GM23338 (cell line): Measurements from ENCODE around the gene BTN1A1. TPM values are rescaled to one million over a fixed set of nuclear protein-coding genes. Genes with fewer than 3 reads are reported as not detected.

Source experiments
- ATAC-seq: fragments of 200-7000 bp; cut with Tn5 transposase; 3 replicates; pipeline ENCODE4 v1.9.1; 2020
- DNase-seq: peaks from one replicate; pipeline ENCODE4 v3.0.0-alpha.2; 2015; ENCODE audit warnings: low spot score
- H2AFZ ChIP-seq: fragments of 200-600 bp; sonication (generic); 2 replicates; pipeline ENCODE4 v1.8.0; 2016; ENCODE audit warnings: antibody characterized with exemption, mild to moderate bottlenecking, moderate library complexity
- H3F3A ChIP-seq: fragments of 200-600 bp; sonication (generic); replicated peaks from 2 replicates; pipeline ENCODE4 v1.8.0; 2017; ENCODE audit warnings: antibody characterized with exemption, mixed run types, low read depth
- H3K27ac ChIP-seq: fragments of 200-600 bp; sonication (generic); 2 replicates; pipeline ENCODE4 v1.6.1; 2016; ENCODE audit warnings: low read depth
- H3K27me3 ChIP-seq: fragments of 200-600 bp; sonication (generic); 2 replicates; pipeline ENCODE4 v1.8.0; 2016; ENCODE audit warnings: mild to moderate bottlenecking, mixed run types, moderate library complexity; ENCODE audit not compliant: insufficient read depth
- H3K36me3 ChIP-seq: fragments of 200-600 bp; sonication (generic); 2 replicates; pipeline ENCODE4 v1.8.0; 2016; ENCODE audit warnings: mild to moderate bottlenecking; ENCODE audit not compliant: insufficient read depth
- H3K4me1 ChIP-seq: fragments of 200-600 bp; sonication (generic); 2 replicates; pipeline ENCODE4 v1.8.0; 2016; ENCODE audit warnings: mild to moderate bottlenecking, moderate library complexity; ENCODE audit not compliant: insufficient read depth
- H3K4me2 ChIP-seq: fragments of 200-600 bp; sonication (generic); 2 replicates; pipeline ENCODE4 v1.7.1; 2017; ENCODE audit warnings: mixed run types
- H3K4me3 ChIP-seq: fragments of 200-600 bp; sonication (generic); 2 replicates; pipeline ENCODE4 v1.6.1; 2016; ENCODE audit warnings: mixed run types
- H3K79me2 ChIP-seq: fragments of 200-600 bp; sonication (generic); replicated peaks from 2 replicates; pipeline ENCODE4 v1.8.0; 2017; ENCODE audit warnings: mild to moderate bottlenecking; ENCODE audit not compliant: insufficient read depth
- H3K9me2 ChIP-seq: fragments of 200-600 bp; sonication (generic); 2 replicates; pipeline ENCODE4 v1.8.0; 2017; ENCODE audit not compliant: insufficient read depth
- H4K20me1 ChIP-seq: fragments of 200-600 bp; sonication (generic); replicated peaks from 2 replicates; pipeline ENCODE4 v1.8.0; 2017; ENCODE audit warnings: mild to moderate bottlenecking; ENCODE audit not compliant: insufficient read depth
- H3K27ac Mint-ChIP-seq: 2 replicates; pipeline ENCODE4 v1.8.0; 2020; ENCODE audit warnings: inconsistent platforms, mild to moderate bottlenecking, moderate library complexity, mixed read lengths
- H3K27me3 Mint-ChIP-seq: 3 replicates; pipeline ENCODE4 v1.8.0; 2022; ENCODE audit warnings: low read depth, mild to moderate bottlenecking, moderate library complexity, mixed read lengths, inconsistent platforms; ENCODE audit not compliant: insufficient read depth, poor library complexity
- H3K36me3 Mint-ChIP-seq: 3 replicates; pipeline ENCODE4 v1.8.0; 2021; ENCODE audit warnings: low read depth, mild to moderate bottlenecking, inconsistent platforms, moderate library complexity, mixed read lengths
- H3K4me1 Mint-ChIP-seq: 3 replicates; pipeline ENCODE4 v1.8.0; 2020; ENCODE audit warnings: mild to moderate bottlenecking, inconsistent platforms, mixed read lengths
- H3K4me3 Mint-ChIP-seq: 3 replicates; pipeline ENCODE4 v1.8.0; 2021; ENCODE audit warnings: moderate library complexity, mild to moderate bottlenecking, inconsistent platforms, mixed read lengths
- H3K9me3 Mint-ChIP-seq: 3 replicates; pipeline ENCODE4 v1.8.0; 2020; ENCODE audit warnings: moderate library complexity, mild to moderate bottlenecking, inconsistent platforms, mixed read lengths
- CREB1 ChIP-seq: fragments of 250-450 bp; sonication (Bioruptor Pico); IDR thresholded peaks from 2 replicates; pipeline ENCODE4 v1.5.0; 2020; ENCODE audit warnings: low read depth, mild to moderate bottlenecking, moderate library complexity
- EZH2 ChIP-seq: fragments of 200-600 bp; sonication (generic); IDR thresholded peaks from one replicate; pipeline ENCODE4 v1.8.0; 2017; ENCODE audit warnings: antibody characterized with exemption, mild to moderate bottlenecking, low read depth; ENCODE audit not compliant: unreplicated experiment
- EZH2phosphoT487 ChIP-seq: fragments of 200-600 bp; sonication (generic); IDR thresholded peaks from one replicate; pipeline ENCODE4 v1.8.1; 2018; ENCODE audit warnings: antibody characterized with exemption; ENCODE audit not compliant: unreplicated experiment
- JUNB ChIP-seq: IDR thresholded peaks from one replicate; pipeline ENCODE4 v1.6.1; 2016; ENCODE audit warnings: antibody characterized with exemption; ENCODE audit not compliant: unreplicated experiment
- NANOG ChIP-seq: IDR thresholded peaks from 2 replicates; pipeline ENCODE4 v1.6.1; 2016; ENCODE audit warnings: antibody characterized with exemption, borderline replicate concordance
- ZNF114 ChIP-seq: fragments of 250-450 bp; sonication (Bioruptor Pico); IDR thresholded peaks from 2 replicates; pipeline ENCODE4 v1.5.0; 2020; ENCODE audit warnings: mild to moderate bottlenecking, moderate library complexity
- polyA plus RNA-seq: library from polyadenylated mRNA; unstranded; fragments of >200 nt; fragmentation: Nextera tagmentation; extraction: Ambion mirVana; gene quantifications from 2 replicates; pipeline ENCODE4 v1.2.1, GENCODE V29; 2016
- total RNA-seq: library from RNA; depleted of rRNA; stranded (reverse); fragments of >200 nt; shearing (Covaris generic); gene quantifications from 2 replicates; pipeline ENCODE4 v1.2.3, GENCODE V29; 2014
- TF ChIP-seq, protein P1 (sequence below), 2 experiments: fragments of 200-600 bp in 1 of 2; sonication (generic) in 1 of 2; conservative IDR thresholded peaks; 2 replicates each; pipeline versions ENCODE4 v1.5.1 to v1.6.1; 2016 to 2017; ENCODE audit warnings: antibody characterized with exemption in 2 of 2, low read depth in 2 of 2, mild to moderate bottlenecking in 2 of 2, moderate library complexity in 1 of 2
- TF ChIP-seq, protein P2 (sequence below): IDR thresholded peaks from 2 replicates; pipeline ENCODE4 v1.6.1; 2016; ENCODE audit warnings: antibody characterized with exemption
- TF ChIP-seq, protein P3 (sequence below): IDR thresholded peaks from one replicate; pipeline ENCODE4 v1.6.1; 2018; ENCODE audit warnings: antibody characterized with exemption; ENCODE audit not compliant: unreplicated experiment

BTN1A1 gene
- total and polyA plus RNA-seq, 2 experiments from 2014 or later, result 0.13 to 0.38 TPM

DNA sequence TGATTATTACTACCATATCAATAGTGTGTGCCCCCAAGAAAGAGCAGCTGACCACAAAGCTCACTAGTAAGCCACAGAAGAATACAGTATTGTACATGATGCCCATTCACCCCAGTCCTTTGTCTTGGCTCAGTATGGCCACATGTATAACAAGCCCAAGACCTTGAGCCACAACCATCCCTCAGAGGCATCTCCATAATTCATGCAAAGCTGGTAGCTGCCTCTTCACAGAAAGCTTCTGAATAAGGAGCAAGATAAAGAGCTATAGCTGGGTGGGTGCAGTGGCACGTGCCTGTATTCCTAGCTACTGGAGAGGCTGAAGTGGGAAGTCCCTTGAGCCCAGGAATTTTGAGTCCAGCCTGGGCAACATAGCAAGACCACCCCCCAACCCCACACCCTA, 4.8 kb upstream of the BTN1A1 start:
- Histone ChIP-seq H4K20me1 (no peaks in the 10 kb centered on the region), H3K4me3 (no peak overlapping the region), H3F3A (peaks cover under 1% of the 10 kb centered on the region; the same call in 1 of the 2 replicates), H3K36me3 (no peaks in the 10 kb centered on the region), H3K4me1 (no peaks in the 10 kb centered on the region; the same call in 1 of the 2 replicates), H3K9me2 (0 out of 2 replicates have a peak, but pooled peaks cover 5% of the 10 kb centered on the region), H3K79me2 (no peaks in the 10 kb centered on the region), H2AFZ (no peak overlapping the region), H3K27ac (no peak overlapping the region), H3K27me3 (peaks cover 2% of the 10 kb centered on the region), H3K4me2 (no peak overlapping the region)
- Mint-ChIP-seq H3K4me3 (no peak overlapping the region), H3K27ac (no peak overlapping the region), H3K27me3 (peaks cover 2% of the 10 kb centered on the region), H3K9me3 (no peaks in the 10 kb centered on the region), H3K4me1 (peaks cover 3% of the 10 kb centered on the region; the same call in 2 of the 3 replicates), H3K36me3 (no peaks in the 10 kb centered on the region)
- DNase-seq (no peak), ATAC-seq (no peak)
- no peak for TF ChIP-seq ZNF114 (CRISPR knock-in tag)
- TF ChIP-seq, protein P1, sequence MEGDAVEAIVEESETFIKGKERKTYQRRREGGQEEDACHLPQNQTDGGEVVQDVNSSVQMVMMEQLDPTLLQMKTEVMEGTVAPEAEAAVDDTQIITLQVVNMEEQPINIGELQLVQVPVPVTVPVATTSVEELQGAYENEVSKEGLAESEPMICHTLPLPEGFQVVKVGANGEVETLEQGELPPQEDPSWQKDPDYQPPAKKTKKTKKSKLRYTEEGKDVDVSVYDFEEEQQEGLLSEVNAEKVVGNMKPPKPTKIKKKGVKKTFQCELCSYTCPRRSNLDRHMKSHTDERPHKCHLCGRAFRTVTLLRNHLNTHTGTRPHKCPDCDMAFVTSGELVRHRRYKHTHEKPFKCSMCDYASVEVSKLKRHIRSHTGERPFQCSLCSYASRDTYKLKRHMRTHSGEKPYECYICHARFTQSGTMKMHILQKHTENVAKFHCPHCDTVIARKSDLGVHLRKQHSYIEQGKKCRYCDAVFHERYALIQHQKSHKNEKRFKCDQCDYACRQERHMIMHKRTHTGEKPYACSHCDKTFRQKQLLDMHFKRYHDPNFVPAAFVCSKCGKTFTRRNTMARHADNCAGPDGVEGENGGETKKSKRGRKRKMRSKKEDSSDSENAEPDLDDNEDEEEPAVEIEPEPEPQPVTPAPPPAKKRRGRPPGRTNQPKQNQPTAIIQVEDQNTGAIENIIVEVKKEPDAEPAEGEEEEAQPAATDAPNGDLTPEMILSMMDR (conservative IDR thresholded peaks at IDR 0.05; ENCODE audit: low read depth in 2 of 2), result no peak
- TF ChIP-seq NANOG, result no peak

GRCh38 chr6:26497610-26498009, 2.5 kb upstream of the BTN1A1 start:
- Mint-ChIP-seq H3K27ac (no peak overlapping the region), H3K9me3 (no peaks in the 10 kb centered on the region), H3K36me3 (no peaks in the 10 kb centered on the region), H3K27me3 (peaks cover 25% of the 10 kb centered on the region), H3K4me1 (peaks cover 12% of the 10 kb centered on the region), H3K4me3 (no peak overlapping the region)
- H3K27ac ChIP-seq, result no peak overlapping the region
- H3K9me2 ChIP-seq, result 0 out of 2 replicates have a peak, but pooled peaks cover 5% of the 10 kb centered on the region
- H3F3A ChIP-seq, result peaks cover 6% of the 10 kb centered on the region; the same call in 1 of the 2 replicates
- H3K36me3 ChIP-seq, result no peaks in the 10 kb centered on the region
- H3K79me2 ChIP-seq, result no peaks in the 10 kb centered on the region
- no peaks in the 10 kb centered on the region for H4K20me1 ChIP-seq
- H3K4me2 ChIP-seq, result no peak overlapping the region
- TF ChIP-seq, protein P2, sequence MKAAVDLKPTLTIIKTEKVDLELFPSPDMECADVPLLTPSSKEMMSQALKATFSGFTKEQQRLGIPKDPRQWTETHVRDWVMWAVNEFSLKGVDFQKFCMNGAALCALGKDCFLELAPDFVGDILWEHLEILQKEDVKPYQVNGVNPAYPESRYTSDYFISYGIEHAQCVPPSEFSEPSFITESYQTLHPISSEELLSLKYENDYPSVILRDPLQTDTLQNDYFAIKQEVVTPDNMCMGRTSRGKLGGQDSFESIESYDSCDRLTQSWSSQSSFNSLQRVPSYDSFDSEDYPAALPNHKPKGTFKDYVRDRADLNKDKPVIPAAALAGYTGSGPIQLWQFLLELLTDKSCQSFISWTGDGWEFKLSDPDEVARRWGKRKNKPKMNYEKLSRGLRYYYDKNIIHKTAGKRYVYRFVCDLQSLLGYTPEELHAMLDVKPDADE, result no peak
- no peak overlapping the region for H3K4me3 ChIP-seq
- DNase-seq, result no peak
- H3K27me3 ChIP-seq, result peaks cover 26% of the 10 kb centered on the region
- peaks cover 4% of the 10 kb centered on the region; the same call in 1 of the 2 replicates for H3K4me1 ChIP-seq
- no peak overlapping the region for H2AFZ ChIP-seq
- no peak for ATAC-seq

DNA sequence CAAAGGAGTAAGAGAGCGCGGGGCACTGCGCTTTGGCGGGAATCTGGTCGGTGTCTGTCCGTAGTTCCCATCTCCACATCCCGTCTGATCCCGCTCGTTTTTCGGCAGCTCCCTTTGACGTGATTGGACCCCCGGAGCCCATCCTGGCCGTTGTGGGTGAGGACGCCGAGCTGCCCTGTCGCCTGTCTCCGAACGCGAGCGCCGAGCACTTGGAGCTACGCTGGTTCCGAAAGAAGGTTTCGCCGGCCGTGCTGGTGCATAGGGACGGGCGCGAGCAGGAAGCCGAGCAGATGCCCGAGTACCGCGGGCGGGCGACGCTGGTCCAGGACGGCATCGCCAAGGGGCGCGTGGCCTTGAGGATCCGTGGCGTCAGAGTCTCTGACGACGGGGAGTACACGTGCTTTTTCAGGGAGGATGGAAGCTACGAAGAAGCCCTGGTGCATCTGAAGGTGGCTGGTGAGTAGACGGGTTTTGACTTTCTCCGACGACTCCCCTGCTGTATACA, 1.4 kb downstream of the BTN1A1 start:
- H3K27ac Mint-ChIP-seq, result no peak overlapping the region
- peak; percentile 88 for ATAC-seq
- DNase-seq, result peak; percentile 77
- Histone ChIP-seq H3K36me3 (no peaks in the 10 kb centered on the region), H3K4me1 (peaks cover 4% of the 10 kb centered on the region; the same call in 1 of the 2 replicates), H3K9me2 (no peaks in the 10 kb centered on the region), H3K79me2 (no peaks in the 10 kb centered on the region), H4K20me1 (no peaks in the 10 kb centered on the region), H2AFZ (peak overlapping the region; percentile 100), H3K4me3 (peak overlapping the region; percentile 65), H3K4me2 (peak overlapping the region; percentile 89), H3F3A (peaks cover 6% of the 10 kb centered on the region; the same call in 1 of the 2 replicates), H3K27me3 (peaks cover 45% of the 10 kb centered on the region), H3K27ac (no peak overlapping the region)
- H3K4me3 Mint-ChIP-seq, result peak overlapping the region; percentile 75
- peaks cover 12% of the 10 kb centered on the region for H3K4me1 Mint-ChIP-seq
- peaks cover 31% of the 10 kb centered on the region for H3K27me3 Mint-ChIP-seq
- TF ChIP-seq, protein P1 (conservative IDR thresholded peaks at IDR 0.05; ENCODE audit: low read depth in 2 of 2), result no peak
- TF ChIP-seq CREB1 (CRISPR knock-in tag), result peak; percentile 68
- no peak for TF ChIP-seq JUNB
- peak; percentile 22 for TF ChIP-seq EZH2phosphoT487
- TF ChIP-seq, protein P3, sequence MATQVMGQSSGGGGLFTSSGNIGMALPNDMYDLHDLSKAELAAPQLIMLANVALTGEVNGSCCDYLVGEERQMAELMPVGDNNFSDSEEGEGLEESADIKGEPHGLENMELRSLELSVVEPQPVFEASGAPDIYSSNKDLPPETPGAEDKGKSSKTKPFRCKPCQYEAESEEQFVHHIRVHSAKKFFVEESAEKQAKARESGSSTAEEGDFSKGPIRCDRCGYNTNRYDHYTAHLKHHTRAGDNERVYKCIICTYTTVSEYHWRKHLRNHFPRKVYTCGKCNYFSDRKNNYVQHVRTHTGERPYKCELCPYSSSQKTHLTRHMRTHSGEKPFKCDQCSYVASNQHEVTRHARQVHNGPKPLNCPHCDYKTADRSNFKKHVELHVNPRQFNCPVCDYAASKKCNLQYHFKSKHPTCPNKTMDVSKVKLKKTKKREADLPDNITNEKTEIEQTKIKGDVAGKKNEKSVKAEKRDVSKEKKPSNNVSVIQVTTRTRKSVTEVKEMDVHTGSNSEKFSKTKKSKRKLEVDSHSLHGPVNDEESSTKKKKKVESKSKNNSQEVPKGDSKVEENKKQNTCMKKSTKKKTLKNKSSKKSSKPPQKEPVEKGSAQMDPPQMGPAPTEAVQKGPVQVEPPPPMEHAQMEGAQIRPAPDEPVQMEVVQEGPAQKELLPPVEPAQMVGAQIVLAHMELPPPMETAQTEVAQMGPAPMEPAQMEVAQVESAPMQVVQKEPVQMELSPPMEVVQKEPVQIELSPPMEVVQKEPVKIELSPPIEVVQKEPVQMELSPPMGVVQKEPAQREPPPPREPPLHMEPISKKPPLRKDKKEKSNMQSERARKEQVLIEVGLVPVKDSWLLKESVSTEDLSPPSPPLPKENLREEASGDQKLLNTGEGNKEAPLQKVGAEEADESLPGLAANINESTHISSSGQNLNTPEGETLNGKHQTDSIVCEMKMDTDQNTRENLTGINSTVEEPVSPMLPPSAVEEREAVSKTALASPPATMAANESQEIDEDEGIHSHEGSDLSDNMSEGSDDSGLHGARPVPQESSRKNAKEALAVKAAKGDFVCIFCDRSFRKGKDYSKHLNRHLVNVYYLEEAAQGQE, result no peak
- TF ChIP-seq NANOG, result no peak
- peak; percentile 22 for TF ChIP-seq EZH2
- H3K36me3 Mint-ChIP-seq, result no peaks in the 10 kb centered on the region
- H3K9me3 Mint-ChIP-seq, result no peaks in the 10 kb centered on the region; the same call in 2 of the 3 replicates
